Testis (tissue), 2 donors: ENCODE measurements around the gene NFE2.

ENCODE experiments used
- POLR2A ChIP-seq: fragments of 450-650 bp; IDR thresholded peaks from one replicate; pipeline ENCODE4 v1.6.1; 2017; ENCODE audit warnings: antibody characterized with exemption, mild to moderate bottlenecking, moderate library complexity
- TF ChIP-seq, protein P1 (sequence below), 3 experiments: fragments of 450-650 bp in 2 of 3; fragments of 200-600 bp in 1 of 3; sonication (generic) in 1 of 3; IDR thresholded peaks; one replicate each; pipeline ENCODE4 v1.5.1; 2016 to 2019; ENCODE audit warnings: antibody characterized with exemption in 3 of 3, mild to moderate bottlenecking in 2 of 3, moderate library complexity in 1 of 3

DNA sequence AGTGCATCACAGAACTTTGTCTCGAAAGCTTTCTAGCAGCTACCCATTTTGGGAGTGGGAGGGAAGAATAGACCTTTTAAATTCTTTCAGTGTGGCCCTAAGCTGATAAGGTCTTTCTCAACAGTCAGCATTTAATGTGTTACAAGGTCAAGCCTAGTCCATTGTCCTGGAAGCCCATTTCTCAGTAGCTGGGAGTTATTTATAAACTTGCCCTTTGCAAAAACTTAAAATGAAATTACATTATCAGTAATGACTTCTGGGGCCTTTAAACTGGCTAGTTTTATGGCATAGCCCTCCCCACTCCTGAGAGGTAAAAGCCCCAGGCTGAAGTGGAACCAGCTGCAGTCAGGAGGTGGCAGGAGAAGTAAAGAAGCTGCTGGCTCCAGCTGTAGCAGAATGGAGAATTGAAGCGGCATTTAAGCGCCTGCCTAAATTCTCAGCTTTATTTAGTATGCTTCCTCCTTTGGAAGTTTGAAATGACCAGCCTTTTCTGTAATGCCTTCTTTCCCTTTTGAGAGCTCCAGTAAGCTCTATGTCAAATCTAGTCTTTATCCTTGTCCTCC lies 36.5 kb upstream of the NFE2 start:
- TF ChIP-seq, protein P1, sequence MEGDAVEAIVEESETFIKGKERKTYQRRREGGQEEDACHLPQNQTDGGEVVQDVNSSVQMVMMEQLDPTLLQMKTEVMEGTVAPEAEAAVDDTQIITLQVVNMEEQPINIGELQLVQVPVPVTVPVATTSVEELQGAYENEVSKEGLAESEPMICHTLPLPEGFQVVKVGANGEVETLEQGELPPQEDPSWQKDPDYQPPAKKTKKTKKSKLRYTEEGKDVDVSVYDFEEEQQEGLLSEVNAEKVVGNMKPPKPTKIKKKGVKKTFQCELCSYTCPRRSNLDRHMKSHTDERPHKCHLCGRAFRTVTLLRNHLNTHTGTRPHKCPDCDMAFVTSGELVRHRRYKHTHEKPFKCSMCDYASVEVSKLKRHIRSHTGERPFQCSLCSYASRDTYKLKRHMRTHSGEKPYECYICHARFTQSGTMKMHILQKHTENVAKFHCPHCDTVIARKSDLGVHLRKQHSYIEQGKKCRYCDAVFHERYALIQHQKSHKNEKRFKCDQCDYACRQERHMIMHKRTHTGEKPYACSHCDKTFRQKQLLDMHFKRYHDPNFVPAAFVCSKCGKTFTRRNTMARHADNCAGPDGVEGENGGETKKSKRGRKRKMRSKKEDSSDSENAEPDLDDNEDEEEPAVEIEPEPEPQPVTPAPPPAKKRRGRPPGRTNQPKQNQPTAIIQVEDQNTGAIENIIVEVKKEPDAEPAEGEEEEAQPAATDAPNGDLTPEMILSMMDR (IDR thresholded peaks at IDR 0.05): no peak
- no peak for TF ChIP-seq POLR2A
